Pancreas (tissue), 10 donors: ENCODE measurements around the gene SYNGAP1. TPM values are rescaled to one million over a fixed set of nuclear protein-coding genes. Genes with fewer than 3 reads are reported as not detected.

Experiments
- ATAC-seq, 4 donors: fragments of 200-7000 bp; cut with Tn5 transposase; one replicate each; pipeline versions ENCODE4 v1.8.0 to v1.9.1; 2020; ENCODE audit warnings: mild to moderate bottlenecking in 4 of 4, moderate library complexity in 4 of 4
- DNase-seq, 6 donors: peaks; one replicate each; pipeline ENCODE4 v3.0.0-alpha.2; 2020
- FAIRE-seq: peaks from 2 replicates; lab custom pipeline; 2012; peaks lifted over from hg19 to GRCh38; lab: Jason Lieb, UNC
- H3K27ac ChIP-seq, 4 donors: fragments of 200-600 bp; sonication (generic); 1 replicate in 3 of 4; 2 replicates in 1 of 4; pipeline versions ENCODE4 v1.5.0 to v1.8.0; 2020
- H3K27me3 ChIP-seq, 4 donors: fragments of 200-600 bp; one replicate each; pipeline ENCODE4 v1.8.0; 2021
- H3K36me3 ChIP-seq, 3 donors: fragments of 200-600 bp; sonication (generic) in 1 of 3; one replicate each; pipeline versions ENCODE4 v1.5.0 to v1.8.0; 2020 to 2021
- H3K4me1 ChIP-seq, 3 donors: fragments of 200-600 bp; one replicate each; pipeline ENCODE4 v1.8.0; 2021
- H3K4me3 ChIP-seq, 4 donors: fragments of 200-600 bp; sonication (generic) in 2 of 4; one replicate each; pipeline versions ENCODE4 v1.5.0 to v1.8.0; 2020 to 2021
- H3K9me3 ChIP-seq, 4 donors: fragments of 200-600 bp; one replicate each; pipeline ENCODE4 v1.8.0; 2021
- CTCF ChIP-seq, 4 donors: fragments of 200-600 bp; sonication (generic) in 3 of 4; IDR thresholded peaks; one replicate each; pipeline versions ENCODE4 v1.5.0 to v1.8.0; 2021; ENCODE audit warnings: antibody characterized with exemption in 4 of 4
- intact Hi-C, 3 donors: fragments of 100-400 bp; cut with DNase I; formaldehyde crosslinking; loops; one replicate each; pipeline versions ENCODE4 v1.11.1 to v1.14.2; 2022
- microRNA-seq, 2 donors: library from miRNA; unstranded; fragments of <30 nt; microRNA quantifications; one replicate each; pipeline versions ENCODE4 to v1.1.0, GENCODE V29; 2019 to 2020
- polyA plus RNA-seq, 2 donors: library from polyadenylated mRNA; stranded (reverse); fragments of 200-250 nt; gene quantifications; one replicate each; pipeline ENCODE4 v1.2.3, GENCODE V29; 2013
- total RNA-seq, 6 donors: library from RNA; stranded (reverse); fragmentation: NEBNext Ultra II Directional in 4 of 6; extraction: Animal tissue kit (Norgen Biotek cat#: 25700) in 4 of 6; gene quantifications; one replicate each; pipeline versions ENCODE4 v1.2.1 to v1.2.4, GENCODE V29; 2021 to 2023
- donor health status: healthy with polysubstance abuse.
- donor health status: DM: no; HTN: no; CAD: no; lungs with moderate emphysema.
- donor health status: DM: no; HTN: no; CAD: no.
- donor health status: control.
- donor health status: control.
- donor health status: Bipolar disorder and iron deficiency.
- donor health status: DM: yes; HTN: yes; CAD: no.
- donor health status: DM: no; HTN: no; CAD: no.
- donor health status: DM: no; HTN: no; CAD: no.
- donor health status: DM: yes; HTN: yes; CAD: no.

The SYNGAP1 gene
- total and polyA plus RNA-seq, 8 donors = 4.6 to 16.4 (median 5.8) TPM

GRCh38 chr6:33504486-33504885 lies 84.6 kb downstream of the SYNGAP1 start:
- Histone ChIP-seq H3K36me3 (no peaks in the 10 kb centered on the region), H3K4me1 (no peaks in the 10 kb centered on the region), H3K9me3 (no peaks in the 10 kb centered on the region), H3K27ac (no peak overlapping the region), H3K27me3 (no peaks in the 10 kb centered on the region), H3K4me3 (no peak overlapping the region)
- no peak for FAIRE-seq
- no peak for DNase-seq
- intact Hi-C loops = no loop called here
- no peak for TF ChIP-seq CTCF (IDR thresholded peaks at IDR 0.05)
- ATAC-seq = no peak

Small RNA genes lying within 50 kb of the gene (microRNA-seq; reads per million reads assigned to microRNA genes)
- 0 reads per million in 2 donors for gene MIR5004

Other genes with a start within 250 kb of the SYNGAP1 start
- under 1 TPM; 0.15 to 0.75 (median 0.36) TPM for gene COL11A2, start 227.6 kb upstream of the SYNGAP1 start, total RNA-seq
- gene COL11A2, start 227.6 kb upstream of the SYNGAP1 start, polyA plus RNA-seq = 1 to 10 TPM; 2.9 to 3.1 TPM
- 10 to 100 TPM; 20.1 to 30.9 (median 21.9) TPM for gene RXRB, start 219.4 kb upstream of the SYNGAP1 start, total RNA-seq
- gene RXRB, start 219.4 kb upstream of the SYNGAP1 start, polyA plus RNA-seq = 10 to 100 TPM; 48.8 to 68.3 TPM
- 10 to 100 TPM; 41.6 to 87.5 (median 64.5) TPM for gene SLC39A7, start 219.2 kb upstream of the SYNGAP1 start, total RNA-seq
- 100 to 1,000 TPM in 1 of 2 donors, 10 to 100 TPM in 1; 53.9 to 111 TPM for gene SLC39A7, start 219.2 kb upstream of the SYNGAP1 start, polyA plus RNA-seq
- 10 to 100 TPM; 20.9 to 47.3 (median 31.4) TPM for gene HSD17B8, start 215.4 kb upstream of the SYNGAP1 start, total RNA-seq
- 10 to 100 TPM; 36.2 to 47.4 TPM for gene HSD17B8, start 215.4 kb upstream of the SYNGAP1 start, polyA plus RNA-seq
- 10 to 100 TPM; 15.0 to 28.0 (median 20.1) TPM for gene RING1, start 211.6 kb upstream of the SYNGAP1 start, total RNA-seq
- gene RING1, start 211.6 kb upstream of the SYNGAP1 start, polyA plus RNA-seq = 10 to 100 TPM; 47.4 to 57.6 TPM
- gene VPS52, start 148.2 kb upstream of the SYNGAP1 start, total RNA-seq = 10 to 100 TPM; 23.2 to 37.5 (median 24.8) TPM
- 10 to 100 TPM; 50.1 to 62.2 TPM for gene VPS52, start 148.2 kb upstream of the SYNGAP1 start, polyA plus RNA-seq
- gene RPS18, start 148.0 kb upstream of the SYNGAP1 start, total RNA-seq = 1,000 to 10,000 TPM; 1,052 to 2,464 (median 1,700) TPM
- 1,000 to 10,000 TPM; 2,817 to 3,510 TPM for gene RPS18, start 148.0 kb upstream of the SYNGAP1 start, polyA plus RNA-seq
- 1 to 10 TPM; 2.1 to 5.4 (median 2.6) TPM for gene B3GALT4, start 142.9 kb upstream of the SYNGAP1 start, total RNA-seq
- gene B3GALT4, start 142.9 kb upstream of the SYNGAP1 start, polyA plus RNA-seq = 1 to 10 TPM; 5.6 to 8.7 TPM
- gene WDR46, start 130.8 kb upstream of the SYNGAP1 start, total RNA-seq = 10 to 100 TPM; 17.7 to 28.8 (median 26.2) TPM
- 10 to 100 TPM; 90.1 to 96.8 TPM for gene WDR46, start 130.8 kb upstream of the SYNGAP1 start, polyA plus RNA-seq
- gene PFDN6, start 130.5 kb upstream of the SYNGAP1 start, total RNA-seq = 10 to 100 TPM in 5 of 6 donors, 1 to 10 TPM in 1; 9.7 to 19.9 (median 19.0) TPM
- gene PFDN6, start 130.5 kb upstream of the SYNGAP1 start, polyA plus RNA-seq = 100 to 1,000 TPM in 1 of 2 donors, 10 to 100 TPM in 1; 76.2 to 119 TPM
- gene RGL2, start 121.1 kb upstream of the SYNGAP1 start, total RNA-seq = 10 to 100 TPM; 24.5 to 70.8 (median 30.2) TPM
- gene RGL2, start 121.1 kb upstream of the SYNGAP1 start, polyA plus RNA-seq = 100 to 1,000 TPM in 1 of 2 donors, 10 to 100 TPM in 1; 87.3 to 121 TPM
- 100 to 1,000 TPM in 2 of 6 donors, 10 to 100 TPM in 4; 31.0 to 152 (median 41.2) TPM for gene TAPBP, start 106.0 kb upstream of the SYNGAP1 start, total RNA-seq
- 10 to 100 TPM; 28.0 to 60.6 TPM for gene TAPBP, start 106.0 kb upstream of the SYNGAP1 start, polyA plus RNA-seq
- 10 to 100 TPM in 2 of 6 donors, 1 to 10 TPM in 4; 6.7 to 13.1 (median 9.3) TPM for gene ZBTB22, start 102.3 kb upstream of the SYNGAP1 start, total RNA-seq
- gene ZBTB22, start 102.3 kb upstream of the SYNGAP1 start, polyA plus RNA-seq = 10 to 100 TPM; 10.8 to 14.3 TPM
- gene DAXX, start 97.1 kb upstream of the SYNGAP1 start, total RNA-seq = 10 to 100 TPM; 12.9 to 22.5 (median 15.6) TPM
- 10 to 100 TPM; 18.1 to 24.6 TPM for gene DAXX, start 97.1 kb upstream of the SYNGAP1 start, polyA plus RNA-seq
- 1 to 10 TPM in 1 of 6 donors, under 1 TPM in 5; 0.14 to 1.5 (median 0.52) TPM for gene KIFC1, start 28.2 kb upstream of the SYNGAP1 start, total RNA-seq
- under 1 TPM; 0.19 to 0.42 TPM for gene KIFC1, start 28.2 kb upstream of the SYNGAP1 start, polyA plus RNA-seq
- gene PHF1, start 9.1 kb upstream of the SYNGAP1 start, total RNA-seq = 10 to 100 TPM; 28.5 to 68.0 (median 47.2) TPM
- gene PHF1, start 9.1 kb upstream of the SYNGAP1 start, polyA plus RNA-seq = 100 to 1,000 TPM; 143 to 192 TPM
- gene CUTA, start 2.0 kb upstream of the SYNGAP1 start, total RNA-seq = 10 to 100 TPM; 65.0 to 99.6 (median 78.1) TPM
- 100 to 1,000 TPM in 1 of 2 donors, 10 to 100 TPM in 1; 96.7 to 204 TPM for gene CUTA, start 2.0 kb upstream of the SYNGAP1 start, polyA plus RNA-seq
- gene ZBTB9, start 34.5 kb downstream of the SYNGAP1 start, total RNA-seq = 1 to 10 TPM; 1.7 to 4.7 (median 3.6) TPM
- 1 to 10 TPM; 1.7 to 3.6 TPM for gene ZBTB9, start 34.5 kb downstream of the SYNGAP1 start, polyA plus RNA-seq
- gene BAK1, start 160.2 kb downstream of the SYNGAP1 start, total RNA-seq = 10 to 100 TPM in 1 of 6 donors, 1 to 10 TPM in 5; 5.6 to 11.2 (median 6.9) TPM
- 1 to 10 TPM; 7.2 to 7.7 TPM for gene BAK1, start 160.2 kb downstream of the SYNGAP1 start, polyA plus RNA-seq
- 10 to 100 TPM in 5 of 6 donors, 1 to 10 TPM in 1; 9.1 to 20.3 (median 11.4) TPM for gene ITPR3, start 201.3 kb downstream of the SYNGAP1 start, total RNA-seq
- 10 to 100 TPM; 13.7 to 15.3 TPM for gene ITPR3, start 201.3 kb downstream of the SYNGAP1 start, polyA plus RNA-seq